Activated naive CD4-positive, alpha-beta T cell treated with anti-CD3 and anti-CD28 coated beads, Interleukin-2, amount 50 U/mL, for 24 hours (primary cell): ENCODE results near the gene OR2A5.
"Not testable (repeated sequence)": the region's sequence is repeated elsewhere in the genome, so short reads cannot be mapped to it uniquely, and the experiment has no call there.

Source experiments
- H3K27ac Mint-ChIP-seq: one replicate; pipeline ENCODE4 v1.8.0; 2021; ENCODE audit warnings: mild to moderate bottlenecking, mixed read lengths
- H3K27me3 Mint-ChIP-seq: one replicate; pipeline ENCODE4 v1.8.0; 2021; ENCODE audit warnings: mixed read lengths
- H3K36me3 Mint-ChIP-seq: one replicate; pipeline ENCODE4 v1.8.0; 2021; ENCODE audit warnings: mixed read lengths
- H3K4me1 Mint-ChIP-seq: one replicate; pipeline ENCODE4 v1.8.0; 2021; ENCODE audit warnings: mixed read lengths
- H3K4me3 Mint-ChIP-seq: one replicate; pipeline ENCODE4 v1.8.0; 2021; ENCODE audit warnings: mild to moderate bottlenecking, mixed read lengths
- H3K9me3 Mint-ChIP-seq: one replicate; pipeline ENCODE4 v1.8.0; 2021; ENCODE audit warnings: mixed read lengths

The OR2A5 gene, protein sequence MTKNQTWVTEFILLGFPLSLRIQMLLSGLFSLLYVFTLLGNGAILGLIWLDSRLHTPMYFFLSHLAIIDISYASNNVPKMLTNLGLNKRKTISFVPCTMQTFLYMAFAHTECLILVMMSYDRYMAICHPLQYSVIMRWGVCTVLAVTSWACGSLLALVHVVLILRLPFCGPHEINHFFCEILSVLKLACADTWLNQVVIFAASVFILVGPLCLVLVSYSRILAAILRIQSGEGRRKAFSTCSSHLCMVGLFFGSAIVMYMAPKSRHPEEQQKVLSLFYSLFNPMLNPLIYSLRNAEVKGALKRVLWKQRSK

GRCh38 chr7:144048648-144049047 is at the start of gene OR2A5:
Gene OR2A5, plus strand, starts transcription at chr7:144048948. Its CDS starts 1,454 bp downstream, at chr7:144050402.
- Mint-ChIP-seq H3K4me3 (no peak within 1 kb of the TSS), H3K4me1 (no peaks in the 10 kb centered on the region), H3K9me3 (no peaks in the 10 kb centered on the region), H3K36me3 (no peaks in the 10 kb centered on the region), H3K27ac (no peak within 1 kb of the TSS), H3K27me3 (peaks cover 15% of the 10 kb centered on the region)

DNA sequence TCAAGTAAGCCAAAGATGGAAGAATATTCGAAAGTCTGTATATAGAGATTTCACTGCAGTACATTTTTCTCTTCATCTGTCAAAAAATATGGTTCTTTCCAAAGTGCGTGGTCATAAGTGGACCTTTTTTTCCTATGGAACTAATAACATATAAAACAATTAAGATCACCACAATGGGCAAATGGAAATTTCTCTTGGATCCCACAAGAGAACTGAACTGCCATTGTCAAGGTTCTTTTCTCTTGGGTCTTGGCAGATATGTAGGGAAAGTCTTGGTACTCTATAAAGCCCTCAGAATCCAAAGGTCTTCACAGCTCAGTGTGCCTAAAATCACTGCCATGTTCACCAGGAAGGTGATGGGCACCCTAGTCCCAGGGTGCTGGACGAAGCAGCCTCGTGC is 48.7 kb upstream of the OR2A5 start, which contains the start of gene OR6B1:
OR6B1 (plus strand) TSS at position 301 of the 400 bp plus-strand sequence. CDS start 3,677 bp downstream, outside the sequence.
- Mint-ChIP-seq H3K9me3 (no peaks in the 10 kb centered on the region), H3K36me3 (no peaks in the 10 kb centered on the region), H3K27me3 (peaks cover 6% of the 10 kb centered on the region), H3K4me1 (no peaks in the 10 kb centered on the region), H3K4me3 (no peak within 1 kb of the TSS), H3K27ac (no peak within 1 kb of the TSS)

GRCh38 chr7:144001543-144001942 is 47.2 kb upstream of the OR2A5 start:
- H3K27me3 Mint-ChIP-seq = peaks cover 4% of the 10 kb centered on the region
- H3K4me1 Mint-ChIP-seq = no peaks in the 10 kb centered on the region
- H3K9me3 Mint-ChIP-seq = no peaks in the 10 kb centered on the region
- no peak overlapping the region for H3K4me3 Mint-ChIP-seq
- H3K36me3 Mint-ChIP-seq = no peaks in the 10 kb centered on the region
- no peak overlapping the region for H3K27ac Mint-ChIP-seq

DNA sequence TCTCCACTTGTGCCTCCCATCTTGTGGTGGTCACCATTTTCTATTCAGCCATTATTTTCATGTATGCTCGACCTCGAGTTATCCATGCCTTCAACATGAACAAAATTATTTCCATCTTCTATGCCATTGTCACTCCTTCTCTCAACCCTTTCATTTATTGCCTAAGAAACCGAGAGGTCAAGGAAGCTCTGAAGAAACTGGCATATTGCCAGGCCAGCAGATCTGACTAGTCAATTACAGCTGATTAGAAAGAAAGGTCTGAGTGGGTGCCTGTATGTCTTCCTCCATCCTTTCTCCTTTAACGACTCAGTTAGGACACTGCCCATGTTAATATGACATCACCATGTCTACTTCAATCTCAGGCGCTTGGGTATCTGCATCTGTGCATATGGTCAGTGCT is 44.0 kb upstream of the OR2A5 start:
- H3K27ac Mint-ChIP-seq = no peak overlapping the region
- H3K4me3 Mint-ChIP-seq = no peak overlapping the region
- H3K9me3 Mint-ChIP-seq = peaks cover 4% of the 10 kb centered on the region
- peaks cover 2% of the 10 kb centered on the region for H3K36me3 Mint-ChIP-seq
- H3K27me3 Mint-ChIP-seq = peaks cover 5% of the 10 kb centered on the region
- no peaks in the 10 kb centered on the region for H3K4me1 Mint-ChIP-seq

DNA sequence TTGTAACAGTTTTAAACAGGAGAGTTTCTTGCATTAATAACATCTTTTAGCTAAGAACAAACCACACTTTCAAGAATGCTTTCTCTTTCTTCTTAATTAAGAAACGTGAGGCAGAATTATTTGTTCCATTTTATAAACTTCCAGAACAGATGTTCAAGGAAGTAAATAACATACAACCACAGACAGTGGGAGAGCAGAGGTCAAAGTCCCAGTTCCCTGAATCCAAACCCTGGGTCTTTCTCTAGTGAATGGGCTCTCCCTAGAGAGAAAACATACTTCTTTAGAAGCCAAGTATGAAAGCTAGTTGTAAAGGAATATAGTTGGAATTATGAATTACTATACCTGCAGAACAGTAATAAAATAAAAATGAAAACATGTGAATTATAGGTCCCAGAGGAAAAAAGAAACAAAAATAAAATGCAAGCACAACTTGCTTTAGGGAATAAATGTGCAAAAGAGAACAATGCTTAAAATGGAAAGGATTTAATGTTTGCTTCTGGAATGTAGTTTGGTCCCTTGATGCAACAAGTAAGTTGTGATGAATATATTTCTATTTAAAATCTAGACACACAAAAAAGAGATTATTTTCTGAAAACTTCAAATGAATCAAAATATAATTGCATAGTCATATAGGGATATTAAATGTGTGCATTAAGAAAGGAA is 42.6 kb upstream of the OR2A5 start:
- H3K9me3 Mint-ChIP-seq = peaks cover 9% of the 10 kb centered on the region
- no peak overlapping the region for H3K4me3 Mint-ChIP-seq
- no peak overlapping the region for H3K27ac Mint-ChIP-seq
- peaks cover 9% of the 10 kb centered on the region for H3K27me3 Mint-ChIP-seq
- no peaks in the 10 kb centered on the region for H3K4me1 Mint-ChIP-seq
- peaks cover 2% of the 10 kb centered on the region for H3K36me3 Mint-ChIP-seq

GRCh38 chr7:144006692-144007042 is 42.1 kb upstream of the OR2A5 start:
- Mint-ChIP-seq H3K27me3 (peaks cover 9% of the 10 kb centered on the region), H3K4me1 (no peaks in the 10 kb centered on the region), H3K9me3 (peaks cover 9% of the 10 kb centered on the region), H3K27ac (no peak overlapping the region), H3K36me3 (peaks cover 2% of the 10 kb centered on the region), H3K4me3 (no peak overlapping the region)

GRCh38 chr7:144009361-144009760 is 39.4 kb upstream of the OR2A5 start:
- Mint-ChIP-seq H3K4me3 (no peak overlapping the region), H3K36me3 (peaks cover 2% of the 10 kb centered on the region), H3K4me1 (no peaks in the 10 kb centered on the region), H3K9me3 (peaks cover 9% of the 10 kb centered on the region), H3K27ac (no peak overlapping the region), H3K27me3 (peaks cover 14% of the 10 kb centered on the region)

DNA sequence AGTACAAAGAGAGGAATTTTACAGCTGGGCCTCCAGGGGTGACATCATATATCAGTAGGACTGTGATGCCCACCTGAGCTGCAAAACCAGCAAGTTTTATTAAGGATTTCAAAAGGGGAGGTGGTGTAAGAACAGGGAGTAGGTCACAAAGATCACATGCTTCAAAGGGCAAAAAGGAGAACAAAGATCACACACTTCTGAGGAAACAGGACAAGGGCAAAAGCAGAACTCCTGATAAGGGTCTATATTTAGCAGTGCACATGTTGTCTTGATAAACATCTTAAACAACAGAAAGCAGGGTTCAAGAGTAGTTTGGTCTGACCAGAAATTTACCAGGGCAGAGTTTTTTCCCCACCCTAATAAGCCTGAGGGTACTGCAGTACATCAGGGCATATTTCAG is 38.7 kb upstream of the OR2A5 start:
- H3K36me3 Mint-ChIP-seq = not testable (repeated sequence)

GRCh38 chr7:144010821-144011220 is 37.9 kb upstream of the OR2A5 start:
- not testable (repeated sequence) for H3K4me1 Mint-ChIP-seq, H3K4me3 Mint-ChIP-seq, H3K9me3 Mint-ChIP-seq, H3K36me3 Mint-ChIP-seq, H3K27ac Mint-ChIP-seq
- peaks cover 12% of the 10 kb centered on the region for H3K27me3 Mint-ChIP-seq

More for the DNA sequence above, 38.7 kb upstream of the OR2A5 start:
- H3K27ac Mint-ChIP-seq, H3K4me3 Mint-ChIP-seq, H3K4me1 Mint-ChIP-seq, H3K9me3 Mint-ChIP-seq: not testable (repeated sequence)
- H3K27me3 Mint-ChIP-seq = peaks cover 14% of the 10 kb centered on the region

- Mint-ChIP-seq H3K27me3 (peaks cover 12% of the 10 kb centered on the region), H3K4me3 (no peak overlapping the region), H3K9me3 (peaks cover 9% of the 10 kb centered on the region), H3K27ac (no peak overlapping the region), H3K36me3 (peaks cover 2% of the 10 kb centered on the region), H3K4me1 (no peaks in the 10 kb centered on the region)
These were observed 37.1 kb upstream of the OR2A5 start for GRCh38 chr7:144011458-144012230.

- Mint-ChIP-seq H3K36me3 (no peaks in the 10 kb centered on the region), H3K4me1 (no peaks in the 10 kb centered on the region), H3K27ac (no peak overlapping the region), H3K27me3 (peaks cover 3% of the 10 kb centered on the region), H3K4me3 (no peak overlapping the region), H3K9me3 (peaks cover 4% of the 10 kb centered on the region)
These were observed 30.7 kb upstream of the OR2A5 start for GRCh38 chr7:144018065-144018464.

DNA sequence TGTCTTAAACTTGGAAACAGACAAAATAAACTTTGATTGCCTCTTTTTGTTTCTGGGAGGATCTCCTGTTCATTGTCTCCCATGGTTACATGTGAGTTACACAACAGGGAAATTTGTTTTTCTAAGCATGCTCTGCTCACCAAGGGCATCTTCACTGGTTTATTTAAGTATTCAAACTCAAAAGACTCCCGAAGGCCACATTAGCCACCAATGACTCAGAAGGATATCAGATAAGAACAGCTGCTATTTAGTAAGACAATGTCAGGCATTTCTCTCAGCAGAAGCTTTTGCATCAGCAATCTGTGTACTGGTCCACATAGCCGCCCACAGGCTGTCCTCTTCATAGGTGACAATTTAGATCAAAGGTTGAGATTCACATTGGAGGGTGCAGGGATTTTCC is 29.3 kb upstream of the OR2A5 start:
- Mint-ChIP-seq H3K4me1 (no peaks in the 10 kb centered on the region), H3K9me3 (peaks cover 4% of the 10 kb centered on the region), H3K4me3 (no peak overlapping the region), H3K36me3 (no peaks in the 10 kb centered on the region), H3K27me3 (no peaks in the 10 kb centered on the region), H3K27ac (no peak overlapping the region)

- no peak overlapping the region for H3K27ac Mint-ChIP-seq
- peaks cover 4% of the 10 kb centered on the region for H3K9me3 Mint-ChIP-seq
These were observed 28.4 kb upstream of the OR2A5 start for GRCh38 chr7:144020340-144020739.

GRCh38 chr7:144022169-144022568 is 26.6 kb upstream of the OR2A5 start:
- Mint-ChIP-seq H3K27ac (no peak overlapping the region), H3K4me1 (no peaks in the 10 kb centered on the region), H3K36me3 (no peaks in the 10 kb centered on the region), H3K4me3 (no peak overlapping the region), H3K9me3 (peaks cover 4% of the 10 kb centered on the region), H3K27me3 (no peaks in the 10 kb centered on the region)

More at GRCh38 chr7:144020340-144020739, 28.4 kb upstream of the OR2A5 start:
- Mint-ChIP-seq H3K36me3 (no peaks in the 10 kb centered on the region), H3K4me1 (no peaks in the 10 kb centered on the region), H3K27me3 (no peaks in the 10 kb centered on the region), H3K4me3 (no peak overlapping the region)

DNA sequence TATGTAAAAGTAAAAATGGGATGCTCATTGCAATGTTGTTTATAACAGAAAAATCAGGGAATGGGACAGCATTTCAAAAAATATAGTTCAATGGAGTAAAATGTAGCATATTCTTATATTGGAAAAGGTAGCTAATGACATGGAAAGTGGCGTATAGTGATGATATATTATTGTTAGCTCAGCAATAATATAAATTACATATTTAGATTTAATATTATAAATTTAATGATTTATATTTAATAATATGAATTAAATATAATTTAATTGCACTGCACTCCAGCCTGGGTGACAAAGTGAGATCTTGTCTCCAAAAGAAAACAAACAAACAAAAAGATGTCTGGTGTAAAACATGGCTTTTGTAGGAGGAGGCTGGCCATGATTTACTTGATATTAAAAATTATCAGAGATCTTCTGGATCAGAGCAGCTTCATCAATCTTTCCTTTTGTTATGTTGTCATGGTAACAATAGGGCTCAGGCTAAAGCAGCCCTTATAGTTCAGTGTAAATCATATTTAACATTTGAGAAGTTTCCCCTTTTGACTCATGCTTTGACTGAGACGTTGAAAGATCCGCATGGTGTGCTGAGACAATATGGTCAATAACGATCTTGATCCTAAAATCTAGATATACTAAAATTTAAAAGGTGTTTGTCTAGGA is 25.4 kb upstream of the OR2A5 start:
- Mint-ChIP-seq H3K4me1 (peaks cover 7% of the 10 kb centered on the region), H3K27ac (no peak overlapping the region), H3K36me3 (no peaks in the 10 kb centered on the region), H3K27me3 (no peaks in the 10 kb centered on the region), H3K4me3 (no peak overlapping the region), H3K9me3 (peaks cover 4% of the 10 kb centered on the region)
